ENCODE measurements around the gene IGF1R.
A peak's percentile ranks its signal among the peaks of the same experiment; 100 is the strongest.

The IGF1R gene

DNA sequence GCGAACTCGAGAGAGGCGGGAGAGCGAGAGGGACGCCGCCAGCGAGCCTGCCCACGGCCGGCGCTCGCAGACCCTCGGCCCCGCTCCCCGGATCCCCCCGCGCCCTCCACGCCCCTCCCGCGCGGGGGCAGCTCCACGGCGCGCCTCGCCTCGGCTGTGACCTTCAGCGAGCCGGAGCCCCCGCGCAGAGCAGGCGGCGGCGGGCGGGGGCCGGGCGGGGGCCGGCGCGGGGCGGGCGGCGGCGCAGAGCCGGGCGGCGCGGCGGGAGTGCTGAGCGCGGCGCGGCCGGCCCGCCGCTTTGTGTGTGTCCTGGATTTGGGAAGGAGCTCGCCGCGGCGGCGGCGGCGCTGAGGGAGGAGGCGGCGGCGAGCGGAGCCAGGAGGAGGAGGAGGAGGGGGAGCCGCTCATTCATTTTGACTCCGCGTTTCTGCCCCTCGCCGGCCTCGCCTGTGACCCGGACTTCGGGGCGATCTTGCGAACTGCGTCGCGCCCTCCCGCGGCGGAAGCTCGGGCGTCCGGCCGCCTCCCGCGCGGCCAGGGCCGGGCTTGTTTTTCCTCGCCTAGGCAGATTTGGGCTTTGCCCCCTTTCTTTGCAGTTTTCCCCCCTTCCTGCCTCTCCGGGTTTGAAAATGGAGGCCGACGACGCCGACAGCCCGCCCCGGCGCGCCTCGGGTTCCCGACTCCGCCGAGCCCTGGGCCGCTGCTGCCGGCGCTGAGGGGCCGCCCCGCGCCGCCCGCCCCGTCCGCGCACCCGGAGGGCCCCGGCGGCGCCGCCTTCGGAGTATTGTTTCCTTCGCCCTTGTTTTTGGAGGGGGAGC, 524 bp downstream of the IGF1R start:
- peak; percentile 41 for DNase-seq (ENCODE audit: low spot score)

DNA sequence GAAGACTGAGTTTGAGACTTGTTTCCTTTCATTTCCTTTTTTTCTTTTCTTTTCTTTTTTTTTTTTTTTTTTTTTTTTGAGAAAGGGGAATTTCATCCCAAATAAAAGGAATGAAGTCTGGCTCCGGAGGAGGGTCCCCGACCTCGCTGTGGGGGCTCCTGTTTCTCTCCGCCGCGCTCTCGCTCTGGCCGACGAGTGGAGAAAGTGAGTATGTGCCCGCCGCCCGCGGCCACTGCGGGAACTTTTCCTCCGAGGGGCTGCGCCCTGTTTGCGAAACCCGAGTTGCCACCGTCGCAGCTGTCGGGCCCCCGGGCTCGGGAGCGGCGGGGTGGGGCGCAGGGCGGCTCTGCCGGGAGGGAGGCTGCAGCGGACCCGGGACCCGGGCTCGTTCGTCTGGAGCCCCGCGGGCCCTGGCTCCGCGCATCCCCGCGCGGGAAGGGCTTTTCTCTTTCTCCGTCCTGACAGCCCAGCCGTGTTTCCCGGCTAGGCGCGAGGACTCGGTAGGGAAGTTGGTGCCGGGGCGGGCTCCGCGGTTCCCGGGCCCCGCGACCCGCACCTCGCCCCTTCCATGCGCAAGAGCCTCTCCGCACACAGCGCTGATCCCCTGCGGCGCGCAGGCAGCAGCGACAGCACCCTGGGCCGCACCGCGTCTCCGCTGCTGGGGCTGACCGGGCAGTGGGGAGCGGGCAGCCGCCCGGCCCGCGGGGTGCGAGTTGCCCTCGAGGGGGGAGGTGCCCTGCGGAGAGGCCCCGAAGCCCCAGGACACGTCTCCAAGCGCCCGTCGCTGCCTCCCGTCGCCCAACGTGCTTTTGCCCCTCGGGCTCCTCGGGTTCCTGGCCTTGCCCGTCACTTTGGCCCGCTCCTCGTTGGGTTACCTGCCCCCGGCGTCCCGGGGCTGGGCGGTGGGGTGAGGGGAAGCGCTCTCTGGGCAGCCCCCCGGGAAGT, 1.4 kb downstream of the IGF1R start:
- peak; percentile 40 for DNase-seq (ENCODE audit: low spot score)

- no peak for DNase-seq (ENCODE audit: low spot score)
These were observed 2.2 kb downstream of the IGF1R start for GRCh38 chr15:98650417-98651035.

GRCh38 chr15:98651036-98651481, 2.7 kb downstream of the IGF1R start:
- DNase-seq (ENCODE audit: low spot score) = no peak

DNA sequence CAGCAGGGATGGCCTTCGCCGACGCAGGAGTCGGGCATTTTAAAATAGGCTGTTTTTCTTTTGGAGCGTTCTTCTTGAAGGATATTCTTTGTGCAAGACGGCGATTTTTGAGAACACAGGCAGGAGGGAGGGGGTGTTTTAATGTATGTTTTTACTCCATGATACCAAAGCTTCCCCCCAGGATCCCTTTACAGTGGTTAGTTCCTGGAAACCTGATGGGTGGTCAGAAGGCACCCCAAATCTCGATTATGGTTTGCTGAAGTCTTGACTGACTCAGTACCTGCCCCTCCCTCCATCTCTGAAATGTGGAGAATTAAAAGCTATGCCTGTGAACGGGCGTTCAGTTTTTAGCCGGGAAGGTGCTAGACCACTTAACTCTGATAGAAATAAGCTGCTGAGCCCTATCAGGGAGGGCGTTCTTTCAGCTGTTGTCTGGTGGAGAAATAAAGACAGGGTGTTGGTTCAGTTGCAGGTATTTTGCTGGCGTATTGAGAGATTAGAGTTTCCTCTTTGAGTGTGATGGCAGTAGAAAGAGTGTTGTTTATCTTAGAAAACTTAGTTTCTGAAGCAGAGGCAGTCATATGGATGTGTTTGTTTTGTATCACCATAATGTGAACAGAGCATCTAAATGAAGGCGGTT, 3.4 kb downstream of the IGF1R start:
- no peak for DNase-seq (ENCODE audit: low spot score)

DNA sequence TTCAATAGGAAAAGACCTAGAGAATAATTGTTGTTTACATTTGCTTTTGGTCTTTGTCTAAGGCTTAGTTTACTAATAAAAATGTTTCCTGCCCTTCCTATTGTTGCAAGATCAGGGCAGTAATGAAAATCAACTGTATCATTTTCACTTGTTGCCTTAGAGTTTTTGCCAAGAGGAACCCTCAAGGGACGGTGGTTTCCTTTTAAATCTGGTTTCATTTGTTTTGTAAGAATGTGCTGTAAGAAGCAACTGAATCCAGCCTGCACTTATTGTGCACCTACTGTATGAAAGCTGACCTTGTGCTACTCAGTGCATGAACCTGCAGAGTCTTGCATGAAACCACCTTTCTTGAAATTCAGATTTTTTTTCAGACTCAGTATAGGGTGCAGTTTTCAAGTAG, 5.3 kb downstream of the IGF1R start:
- DNase-seq (ENCODE audit: low spot score) = no peak

GRCh38 chr15:98654790-98655360, 6.5 kb downstream of the IGF1R start:
- DNase-seq (ENCODE audit: low spot score) = no peak

DNA sequence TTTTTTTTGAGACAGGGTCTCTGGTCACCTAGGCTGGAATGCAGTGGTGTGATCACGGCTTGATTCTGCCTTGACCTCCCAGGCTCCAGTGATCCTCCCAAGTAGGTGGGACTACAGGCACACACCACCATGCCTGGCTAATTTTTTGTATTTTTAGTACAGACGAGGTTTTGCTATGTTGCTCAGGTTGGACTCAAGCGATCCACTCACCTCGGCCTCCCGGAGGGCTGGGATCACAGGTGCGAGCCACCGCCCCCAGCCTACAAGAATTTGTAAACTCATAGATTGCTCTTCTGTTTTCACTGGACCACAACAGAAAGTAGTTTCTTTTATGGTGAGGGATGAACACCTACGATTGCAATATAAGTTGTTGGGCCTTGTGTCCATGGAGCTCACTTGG, 7.4 kb downstream of the IGF1R start:
- DNase-seq (ENCODE audit: low spot score) = no peak

- no peak for DNase-seq (ENCODE audit: low spot score)
These were observed 9.4 kb downstream of the IGF1R start for GRCh38 chr15:98657721-98658120.

DNA sequence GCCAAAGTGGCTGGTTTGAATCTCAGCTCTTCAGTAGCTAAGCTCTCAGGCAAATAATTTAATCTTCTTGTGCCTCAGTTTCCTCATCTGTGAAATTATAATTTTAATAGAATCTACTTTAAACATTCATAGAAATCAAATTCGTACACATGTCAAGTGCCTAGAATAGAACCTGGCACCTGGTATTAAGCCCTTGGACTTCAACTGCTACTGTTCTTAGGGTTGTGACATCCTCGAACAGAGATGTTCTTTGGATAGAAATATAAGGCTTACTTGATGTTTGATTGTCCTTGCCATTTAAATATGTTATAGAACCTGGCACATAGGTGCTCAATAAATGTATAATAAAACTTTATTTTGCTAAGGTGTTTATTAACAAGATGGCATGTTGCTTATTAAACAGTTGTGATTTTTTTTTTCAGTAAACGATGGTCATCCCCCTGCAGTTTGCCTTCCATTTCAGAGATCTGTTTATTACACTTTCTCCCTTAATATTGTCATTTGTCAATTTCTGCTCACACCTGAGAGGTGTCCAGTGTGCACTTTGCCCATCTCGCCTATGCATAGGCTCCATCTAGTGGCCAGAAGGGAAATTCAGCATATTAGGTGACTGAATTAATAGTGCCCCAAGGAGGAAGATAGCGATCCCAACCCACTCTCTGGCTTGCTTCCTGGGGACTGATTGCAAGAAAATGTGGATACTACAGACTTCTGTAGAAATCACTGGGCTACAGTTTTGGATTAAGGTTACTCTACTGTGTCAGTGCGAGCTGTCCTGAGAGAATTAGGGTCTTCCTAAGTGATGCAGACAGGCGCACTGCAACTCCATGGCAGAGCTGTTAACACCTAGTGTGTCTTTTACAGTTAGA, 10.7 kb downstream of the IGF1R start:
- peak; percentile 47 for DNase-seq (ENCODE audit: low spot score)

- no peak for DNase-seq (ENCODE audit: low spot score)
These were observed 11.7 kb downstream of the IGF1R start for GRCh38 chr15:98660055-98660454.

- DNase-seq (ENCODE audit: low spot score) = no peak
These were observed 14.7 kb downstream of the IGF1R start for GRCh38 chr15:98663045-98663444.

DNA sequence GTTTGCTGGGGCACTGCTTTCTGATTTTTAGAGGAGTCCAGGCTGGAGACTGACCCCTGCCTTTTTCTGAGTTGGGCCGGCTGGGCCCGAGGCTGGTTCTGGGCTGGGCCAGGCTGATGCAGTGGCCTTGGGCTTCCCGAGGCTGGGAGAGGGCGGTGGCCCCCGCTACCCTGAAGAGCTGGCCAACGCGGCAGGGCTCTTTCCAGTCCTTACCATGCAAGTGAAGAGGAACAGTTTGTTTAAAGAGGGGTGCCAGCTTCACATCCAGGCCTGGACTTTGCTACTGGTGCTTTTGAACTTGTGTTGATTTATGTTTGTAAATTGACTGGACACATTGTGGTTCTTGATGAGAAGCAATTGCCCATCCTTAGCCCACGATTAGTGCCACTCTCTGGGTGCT, 15.3 kb downstream of the IGF1R start:
- DNase-seq (ENCODE audit: low spot score) = no peak

- no peak for DNase-seq (ENCODE audit: low spot score)
These were observed 18.1 kb downstream of the IGF1R start for GRCh38 chr15:98666441-98666840.

GRCh38 chr15:98666841-98667240, 18.5 kb downstream of the IGF1R start:
- DNase-seq (ENCODE audit: low spot score) = no peak

GRCh38 chr15:98667521-98668179, 19.3 kb downstream of the IGF1R start:
- DNase-seq (ENCODE audit: low spot score) = no peak

- no peak for DNase-seq (ENCODE audit: low spot score)
These were observed 20.4 kb downstream of the IGF1R start for GRCh38 chr15:98668566-98669308.

DNA sequence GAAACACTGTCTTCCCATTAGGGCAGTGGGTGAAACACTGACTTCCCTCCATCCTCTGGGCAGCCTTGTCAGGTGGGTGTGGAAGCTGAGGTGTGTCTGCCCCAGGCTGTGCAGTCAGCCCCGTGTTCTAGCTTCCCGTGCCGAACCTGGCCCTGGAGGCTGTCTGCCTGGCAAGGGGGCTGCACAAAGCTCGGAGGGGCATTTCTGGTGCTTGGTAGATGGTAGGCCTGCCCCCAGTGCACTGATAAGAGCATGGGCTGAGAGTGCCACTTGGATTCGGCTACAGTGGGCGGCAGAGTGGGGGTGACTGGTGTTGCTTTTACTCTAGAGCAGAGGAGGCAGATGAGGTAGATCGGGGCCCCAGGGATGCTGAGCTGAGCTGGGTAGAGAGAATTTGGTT, 21.3 kb downstream of the IGF1R start:
- no peak for DNase-seq (ENCODE audit: low spot score)

Data from germinal center (tissue), 1 donor.